ENCODE results near the gene ZFP36L2.
"Not testable (repeated sequence)": the region's sequence is repeated elsewhere in the genome, so short reads cannot be mapped to it uniquely, and the experiment has no call there.

Gene ZFP36L2

DNA sequence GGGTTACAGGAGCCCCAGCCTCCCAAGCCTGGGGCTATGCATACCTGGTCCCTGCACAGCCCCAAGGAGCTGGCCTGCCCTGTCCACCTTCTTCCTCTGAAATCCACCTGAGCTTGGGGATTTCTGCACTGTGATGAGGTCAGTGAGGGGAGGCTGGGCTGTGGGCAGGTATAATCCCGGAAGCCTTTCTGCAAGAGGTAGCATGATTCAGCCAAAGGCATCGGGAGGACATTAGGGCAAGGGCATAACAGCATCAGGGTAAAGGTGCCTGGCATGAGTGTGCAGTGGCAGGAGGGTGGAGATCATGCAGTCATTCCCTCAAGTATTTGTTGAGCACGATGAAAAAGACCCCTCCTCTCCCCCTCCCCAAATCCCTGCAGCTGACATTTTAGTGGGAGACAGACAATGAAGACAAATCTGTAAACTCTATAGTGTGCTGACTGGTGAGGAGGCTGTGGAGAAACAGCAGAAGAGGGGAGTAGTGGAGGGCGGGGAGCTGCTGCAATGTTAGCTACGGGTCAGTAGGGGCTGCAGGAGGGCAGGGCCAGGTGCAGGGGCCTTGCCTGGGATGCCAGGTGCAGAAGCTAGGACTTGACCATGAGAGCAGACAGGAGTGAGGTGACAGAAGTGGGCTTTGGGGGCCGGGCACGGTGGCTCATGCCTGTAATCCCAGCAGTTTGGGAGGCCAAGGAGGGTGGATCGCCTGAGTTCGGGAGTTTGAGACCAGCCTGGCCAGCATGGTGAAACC lies 18.7 kb downstream of the ZFP36L2 start:
- DNase-seq (ENCODE audit: low spot score) = peak; percentile 76

DNA sequence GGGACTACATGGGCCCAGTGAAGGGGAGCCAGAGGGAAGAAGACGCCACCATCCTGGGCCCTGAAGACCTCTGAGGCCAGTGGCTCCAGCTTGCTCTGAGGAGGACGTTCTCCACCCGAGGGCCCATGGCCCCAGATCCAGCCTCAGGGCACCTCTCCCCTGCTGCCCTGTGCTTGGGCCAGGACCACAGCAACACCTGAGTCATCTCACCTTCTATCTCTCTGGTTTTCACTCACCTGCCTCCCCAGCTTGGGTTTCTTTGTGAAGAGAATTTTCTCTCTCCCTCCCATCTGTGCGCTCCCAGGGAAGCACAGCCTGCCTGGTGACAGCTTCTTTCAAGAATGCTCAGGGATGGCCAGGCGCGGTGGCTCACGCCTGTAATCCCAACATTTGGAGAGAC lies 19.8 kb downstream of the ZFP36L2 start:
- DNase-seq (ENCODE audit: low spot score) = peak; percentile 13

DNA sequence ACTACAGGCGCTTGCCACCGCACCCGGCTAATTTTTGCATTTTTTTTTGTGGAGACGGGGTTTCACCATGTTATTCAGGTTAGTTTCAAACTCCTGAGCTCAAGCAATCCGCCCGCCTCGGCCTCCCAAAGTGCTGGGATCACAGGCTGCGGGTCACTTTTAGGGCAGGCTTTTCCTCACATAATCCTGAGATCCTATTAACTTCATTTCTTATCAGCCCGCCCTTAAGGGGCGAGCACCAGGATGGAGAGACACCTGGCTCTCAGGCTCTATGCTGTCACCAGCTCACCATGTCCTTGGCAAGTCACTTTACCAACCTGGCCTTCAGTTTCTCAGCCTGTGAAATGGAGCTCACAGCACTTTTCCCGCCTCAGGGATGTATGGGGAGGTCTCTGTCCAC lies 23.0 kb downstream of the ZFP36L2 start:
- DNase-seq (ENCODE audit: low spot score) = no peak

DNA sequence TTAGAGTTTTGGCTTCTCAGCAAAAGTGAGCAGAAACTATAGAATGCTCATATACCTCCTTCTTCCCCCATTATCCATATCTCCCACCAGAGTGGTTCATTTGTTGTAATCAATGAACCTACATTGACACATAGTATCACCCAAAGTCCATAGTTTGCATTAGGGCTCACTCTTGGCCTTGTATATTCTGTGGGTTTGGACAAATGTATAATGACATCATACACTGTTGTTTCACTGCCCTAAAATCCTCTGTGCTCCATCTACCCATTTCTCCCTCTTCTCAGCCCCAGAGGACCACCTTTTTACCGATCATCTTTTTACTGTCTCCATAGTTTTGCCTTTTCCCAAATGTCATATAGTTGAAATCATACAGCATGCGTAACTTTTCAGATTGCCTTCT lies 24.1 kb downstream of the ZFP36L2 start:
- DNase-seq (ENCODE audit: low spot score) = no peak

DNA sequence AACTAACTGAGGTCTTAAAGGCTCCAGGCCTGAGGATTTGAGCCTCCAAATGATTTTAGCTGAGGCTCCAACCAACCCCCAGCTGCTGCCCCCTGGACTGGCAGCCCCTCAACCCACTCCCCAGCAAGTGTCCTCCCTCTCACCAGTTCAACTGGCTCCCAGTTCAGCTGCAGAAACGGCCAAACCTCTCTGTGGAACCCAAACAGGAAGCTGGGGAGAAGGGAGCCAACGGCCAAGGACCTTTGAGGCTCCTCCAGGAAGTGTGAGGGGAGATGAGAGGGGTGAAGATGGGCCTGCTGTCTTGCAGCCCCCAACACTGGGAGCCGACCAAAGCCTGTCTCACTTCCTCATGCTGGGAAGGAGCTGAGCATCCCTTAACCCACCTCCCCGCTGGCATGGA lies 24.9 kb downstream of the ZFP36L2 start:
- no peak for DNase-seq (ENCODE audit: low spot score)

DNA sequence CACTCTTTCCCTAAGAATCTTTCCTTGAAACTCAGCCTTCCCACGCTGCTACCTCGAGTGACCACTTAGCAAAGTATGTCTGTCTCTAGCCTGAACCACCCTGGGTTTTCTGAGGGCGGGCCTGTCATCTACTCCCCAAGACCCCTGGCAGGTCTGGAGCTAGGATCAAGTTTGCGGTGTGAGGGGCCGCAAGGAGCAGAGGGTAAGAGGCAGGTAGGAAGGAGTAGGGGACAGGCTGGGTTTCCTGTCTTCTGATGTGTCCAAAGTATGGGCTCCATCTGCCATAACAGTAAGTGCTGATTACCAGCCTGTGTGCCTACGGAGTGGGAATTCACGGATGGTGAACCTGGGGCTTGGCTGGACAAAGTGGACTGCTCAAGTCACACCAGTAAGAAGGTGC lies 25.4 kb downstream of the ZFP36L2 start:
- DNase-seq (ENCODE audit: low spot score) = no peak

DNA sequence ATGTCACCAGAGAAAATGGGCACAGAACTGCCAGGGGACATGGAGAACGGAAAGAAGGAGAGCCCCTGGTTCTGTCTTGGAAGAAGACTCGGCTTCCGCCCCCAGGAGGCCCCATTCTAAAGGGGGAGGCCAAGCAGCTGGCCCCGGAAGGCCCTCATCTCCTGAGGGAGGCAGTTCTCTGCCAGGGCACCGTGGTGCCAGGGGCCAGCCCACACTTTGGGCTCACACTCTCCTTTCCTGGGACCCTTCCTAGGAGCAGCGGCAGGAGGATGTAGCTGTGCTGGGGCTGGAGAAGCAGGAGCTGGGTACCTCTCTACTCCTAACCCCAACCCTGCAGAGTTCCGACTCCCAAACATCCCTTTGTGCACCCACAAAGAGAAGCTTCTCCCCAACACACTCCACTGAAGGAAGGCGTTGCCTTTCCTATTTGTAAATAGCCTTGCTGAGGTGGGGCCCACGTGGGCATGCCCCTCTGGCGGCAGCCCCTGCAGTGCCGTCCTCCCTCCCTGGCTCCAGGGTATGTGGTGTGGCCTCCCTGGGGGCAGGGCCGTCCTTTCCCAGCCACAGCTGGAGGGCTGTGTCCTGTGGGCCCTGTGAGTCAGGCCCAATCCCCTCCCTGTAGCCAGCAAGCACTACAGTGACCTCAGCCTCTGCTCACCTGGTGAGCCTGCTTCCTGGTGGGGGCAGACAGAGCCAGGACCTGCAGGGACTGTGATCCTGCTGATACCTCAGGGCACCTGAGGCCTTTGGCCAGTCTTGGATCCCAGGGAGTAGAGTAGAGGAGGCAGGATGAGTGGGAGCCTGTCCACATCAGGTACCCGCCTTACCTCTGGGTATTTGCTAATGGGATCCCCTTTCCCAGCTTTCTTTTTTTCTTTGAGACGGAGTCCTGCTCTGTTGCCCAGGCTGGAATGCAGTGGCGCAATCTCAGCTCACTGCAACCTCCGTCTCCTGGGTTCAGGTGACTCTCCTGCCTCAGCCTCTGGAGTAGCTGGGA lies 26.6 kb downstream of the ZFP36L2 start:
- peak; percentile 94 for DNase-seq (ENCODE audit: low spot score)

DNA sequence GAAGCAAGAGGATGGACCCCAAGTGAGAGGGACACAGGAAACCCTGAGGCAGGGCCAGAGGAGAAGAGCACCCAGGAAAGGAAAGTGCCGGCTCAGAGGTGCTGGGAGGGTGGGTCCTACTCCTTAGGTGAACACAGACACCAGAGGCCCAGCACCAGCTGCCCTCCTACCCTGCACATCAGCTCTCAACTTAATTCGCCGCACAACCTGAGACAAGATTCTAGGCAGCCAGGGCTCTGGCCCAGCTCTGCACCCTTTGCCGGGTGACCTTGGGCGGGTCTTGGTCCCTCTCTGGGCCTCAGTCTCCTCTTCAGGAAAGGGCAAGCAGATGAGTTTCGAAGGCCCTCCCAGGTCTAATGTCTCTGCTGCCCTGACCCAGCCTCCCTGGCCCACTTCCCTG lies 28.1 kb downstream of the ZFP36L2 start:
- DNase-seq (ENCODE audit: low spot score) = no peak

DNA sequence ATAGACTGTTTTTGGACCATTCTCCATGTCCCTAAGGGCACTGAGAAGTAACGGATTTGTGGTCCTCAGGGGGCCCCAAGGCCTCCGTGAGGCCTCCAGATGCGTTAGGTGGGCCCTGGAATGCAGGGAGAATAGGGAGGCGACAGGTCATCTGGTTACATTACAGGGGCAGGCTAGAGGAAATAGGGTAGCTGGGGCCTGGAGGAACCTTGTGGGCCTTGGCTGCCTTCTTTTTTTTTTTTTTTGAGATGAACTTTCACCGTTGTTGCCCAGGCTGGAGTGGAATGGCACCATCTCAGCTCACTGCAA lies 28.9 kb downstream of the ZFP36L2 start:
- DNase-seq (ENCODE audit: low spot score) = no peak

DNA sequence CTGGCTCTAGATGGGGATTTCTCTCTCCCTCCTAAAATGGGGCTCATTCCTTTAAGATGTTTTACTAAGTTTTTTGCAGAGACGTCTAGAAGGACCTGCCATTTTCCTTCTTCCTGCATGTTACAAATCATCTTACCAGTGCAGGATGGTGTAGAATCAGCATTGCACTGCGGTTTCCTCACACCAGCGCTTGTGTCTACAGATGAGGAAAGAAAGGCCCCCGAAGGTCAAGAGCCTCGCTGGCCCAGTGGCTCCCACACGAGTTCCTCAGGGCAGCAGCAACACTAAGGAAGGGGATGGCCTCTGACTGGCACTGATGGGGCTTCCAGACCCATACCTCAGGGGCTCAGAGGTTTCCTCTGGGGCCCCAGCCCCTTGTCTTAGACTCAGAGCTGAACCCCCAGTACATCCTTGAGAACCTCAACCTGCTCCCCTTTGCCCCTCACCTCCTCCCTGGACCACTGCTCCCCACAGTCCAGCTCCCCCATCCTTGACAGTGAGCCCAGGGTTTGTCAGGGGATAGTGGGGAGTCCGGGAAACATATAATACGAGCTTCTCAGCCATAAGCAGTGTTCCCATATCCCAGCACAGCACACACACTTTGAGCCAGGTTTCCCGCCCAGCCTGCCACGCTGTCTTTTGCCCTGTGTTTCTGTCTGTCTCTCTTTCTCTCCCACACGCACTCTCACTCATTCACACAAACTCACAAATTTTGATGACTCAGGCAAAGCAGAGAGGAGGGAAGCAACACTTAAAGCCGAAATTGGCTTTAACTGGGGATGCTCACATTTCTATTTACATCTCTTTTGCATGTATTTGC lies 29.4 kb downstream of the ZFP36L2 start:
- no peak for DNase-seq (ENCODE audit: low spot score)

DNA sequence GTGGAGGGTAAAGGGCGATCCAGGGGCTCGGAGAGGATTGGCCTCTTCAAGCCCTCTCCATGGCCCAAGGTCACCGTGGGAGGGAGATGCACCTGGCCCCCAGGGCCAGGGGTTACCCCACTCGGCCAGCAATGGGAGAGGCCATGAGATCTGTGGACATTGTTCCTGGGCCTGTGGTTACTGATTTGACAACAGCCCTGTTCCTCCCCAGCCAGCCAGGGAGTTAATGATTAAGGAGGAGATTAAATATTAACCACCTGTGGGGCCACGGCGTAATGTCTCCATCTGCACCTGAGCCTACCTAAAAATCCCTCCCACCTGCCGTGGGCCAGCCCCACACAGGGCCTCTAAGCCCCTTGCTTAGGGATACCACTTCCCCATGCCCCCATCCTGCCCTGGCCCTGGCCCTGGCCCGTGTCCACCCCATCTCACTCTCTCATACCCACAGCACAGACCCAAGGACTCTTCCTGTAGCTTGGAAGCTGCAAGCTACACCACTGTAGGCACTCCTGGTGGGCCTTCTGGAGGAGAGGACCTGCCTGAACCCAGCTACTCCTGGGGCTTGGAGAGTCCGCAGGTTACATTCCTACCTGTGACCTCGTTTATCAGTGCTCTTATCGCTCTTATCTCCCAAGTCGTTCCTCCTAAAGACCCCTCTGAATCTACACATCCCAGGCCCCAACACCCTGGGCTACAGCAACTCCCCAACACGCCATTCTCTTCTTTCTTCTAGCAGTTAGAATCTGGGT lies 32.1 kb downstream of the ZFP36L2 start:
- DNase-seq (ENCODE audit: low spot score) = peak; percentile 91

DNA sequence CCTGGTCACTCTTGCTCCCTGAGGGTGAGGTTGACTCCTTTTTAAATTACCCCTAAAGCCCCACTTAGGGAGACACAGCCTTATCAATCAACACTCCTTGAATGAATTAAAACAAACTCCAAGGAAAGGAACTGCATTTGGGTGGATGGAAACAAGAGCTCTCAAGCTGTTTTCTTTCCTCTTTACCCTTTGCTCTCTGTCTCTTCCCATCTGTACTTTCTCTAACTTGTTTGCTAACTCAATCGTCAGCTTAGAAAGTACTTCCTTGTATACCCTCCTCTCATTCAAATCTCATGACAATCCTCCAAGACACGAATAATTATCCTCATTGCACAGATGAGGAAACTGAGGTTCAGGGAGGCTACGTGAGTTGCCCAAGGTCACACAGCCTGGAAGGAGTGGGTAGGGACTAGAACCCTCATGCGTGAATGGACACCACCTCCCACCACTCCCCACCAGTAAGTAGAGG lies 32.7 kb downstream of the ZFP36L2 start:
- no peak for DNase-seq (ENCODE audit: low spot score)

DNA sequence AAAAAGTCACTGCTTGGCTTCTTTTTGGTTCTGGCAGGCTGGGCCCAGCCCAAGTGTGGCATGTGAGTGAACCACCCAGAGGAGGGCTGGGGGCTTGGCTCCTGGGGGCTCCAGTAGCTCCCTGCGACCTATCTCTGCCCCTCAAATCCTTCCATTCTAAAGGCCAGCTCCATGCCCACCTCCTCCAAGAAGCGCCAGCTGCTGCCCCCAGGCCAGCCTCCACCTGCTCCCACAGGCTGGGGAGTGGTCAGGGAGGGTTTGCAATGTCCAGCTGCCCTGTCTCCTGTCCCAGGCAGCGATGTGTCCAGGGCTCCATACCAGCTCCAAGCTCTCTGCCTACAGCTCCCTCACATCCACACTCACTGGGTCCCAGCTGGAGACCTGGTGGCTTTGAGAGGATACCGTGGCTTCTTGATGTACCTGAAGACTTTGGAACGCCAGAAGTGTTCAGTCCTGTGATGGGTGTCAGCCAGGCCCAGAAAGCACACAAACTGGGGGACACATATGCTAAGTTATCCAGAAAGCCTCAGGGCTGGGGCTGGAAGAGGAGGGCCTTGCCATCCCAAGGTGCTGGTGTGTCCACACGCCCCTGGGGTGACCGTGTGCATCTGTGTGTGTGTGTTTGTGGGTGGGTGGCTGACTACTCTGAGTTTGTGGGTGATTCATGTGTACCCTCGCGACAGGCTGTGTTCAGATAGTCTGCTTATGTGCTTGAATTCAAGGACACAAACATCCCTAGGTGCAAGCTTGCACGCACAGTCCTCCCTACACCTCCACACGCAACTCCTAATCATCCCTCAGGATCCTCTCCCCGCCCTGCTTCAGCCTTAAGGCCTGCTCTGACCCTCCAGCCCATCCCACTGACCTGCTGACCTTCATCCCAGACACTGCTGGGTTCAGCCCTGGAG lies 33.4 kb downstream of the ZFP36L2 start:
- DNase-seq (ENCODE audit: low spot score) = no peak

DNA sequence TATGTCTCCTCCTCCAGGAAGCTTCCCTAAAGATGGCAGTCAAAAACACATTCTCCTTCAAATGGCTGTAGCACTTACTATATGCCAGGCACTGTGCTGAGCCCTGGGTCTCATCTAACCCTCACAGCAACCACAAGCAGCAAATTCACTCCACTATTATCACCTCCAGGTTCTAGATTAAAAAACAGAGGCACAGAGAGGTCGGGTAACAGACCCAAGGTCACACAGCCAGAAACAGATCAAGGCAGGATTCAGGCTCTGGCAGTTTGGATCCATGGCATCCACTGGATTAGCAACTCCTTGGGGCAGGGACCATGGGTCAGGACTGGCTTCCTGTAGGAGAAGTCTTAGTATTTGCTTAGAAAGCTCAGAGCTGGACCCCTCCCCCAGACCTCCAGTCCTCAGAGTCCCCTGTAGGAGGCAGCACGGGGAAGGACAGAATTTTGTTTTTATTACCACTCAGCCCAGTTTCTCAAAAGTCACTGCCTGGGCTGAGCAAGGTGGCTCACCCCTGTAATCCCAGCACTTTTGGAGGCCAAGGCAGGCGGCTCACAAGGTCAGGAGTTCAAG lies 34.4 kb downstream of the ZFP36L2 start:
- no peak for DNase-seq (ENCODE audit: low spot score)

DNA sequence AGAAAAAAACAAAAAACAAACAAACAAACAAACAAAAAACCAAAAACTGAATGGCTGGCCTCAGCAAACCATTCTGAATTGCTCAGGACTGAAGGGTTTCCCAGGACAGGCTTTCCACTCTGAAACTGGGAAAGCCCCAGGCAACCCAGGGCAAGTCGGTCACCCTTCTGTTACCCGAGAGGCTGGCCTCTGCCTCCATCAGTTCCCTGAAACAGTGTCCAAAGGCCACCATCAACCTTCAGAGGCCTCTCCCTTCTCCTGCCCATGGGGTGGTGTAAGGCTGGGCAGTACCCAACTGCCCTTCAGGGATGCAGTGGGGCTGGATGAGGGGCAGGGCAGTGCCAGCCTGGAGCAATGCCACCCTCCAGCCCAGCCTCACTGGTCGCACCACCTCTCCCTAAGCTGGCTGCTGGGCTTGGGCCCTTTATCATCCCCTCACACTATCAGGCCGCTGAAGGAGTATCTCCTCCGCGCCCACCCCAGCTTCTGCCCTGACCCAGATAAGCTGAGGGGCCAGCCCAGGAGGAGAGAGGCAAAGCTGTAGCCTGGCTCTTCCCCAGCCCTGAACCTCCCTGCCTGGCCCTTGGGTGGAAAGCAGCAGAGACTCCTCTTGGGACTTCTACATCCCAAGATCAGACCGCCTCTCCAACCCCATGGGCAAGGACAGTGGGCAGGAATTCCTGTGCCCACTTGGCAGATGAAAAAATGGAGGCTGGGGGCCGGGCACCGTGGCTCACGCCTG lies 35.9 kb downstream of the ZFP36L2 start:
- no peak for DNase-seq (ENCODE audit: low spot score)

DNA sequence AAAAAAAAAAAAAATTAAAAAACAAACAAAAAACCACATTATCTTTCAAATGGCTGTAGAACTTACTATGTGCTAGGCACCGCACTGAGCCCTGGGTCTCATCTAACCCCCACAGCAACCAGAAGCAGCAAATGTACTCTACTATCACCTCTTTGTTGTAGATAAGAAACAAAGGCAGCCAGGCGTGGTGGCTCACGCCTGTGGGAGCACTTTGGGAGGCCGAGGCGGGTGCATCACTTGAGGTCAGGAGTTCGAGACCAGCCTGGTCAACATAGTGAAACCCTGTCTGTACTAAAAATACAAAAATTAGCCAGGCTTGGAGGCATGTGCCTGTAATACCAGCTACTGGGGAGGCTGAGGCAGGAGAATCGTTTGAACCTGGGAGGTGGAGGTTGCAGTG lies 36.5 kb downstream of the ZFP36L2 start:
- DNase-seq (ENCODE audit: low spot score) = not testable (repeated sequence)

DNA sequence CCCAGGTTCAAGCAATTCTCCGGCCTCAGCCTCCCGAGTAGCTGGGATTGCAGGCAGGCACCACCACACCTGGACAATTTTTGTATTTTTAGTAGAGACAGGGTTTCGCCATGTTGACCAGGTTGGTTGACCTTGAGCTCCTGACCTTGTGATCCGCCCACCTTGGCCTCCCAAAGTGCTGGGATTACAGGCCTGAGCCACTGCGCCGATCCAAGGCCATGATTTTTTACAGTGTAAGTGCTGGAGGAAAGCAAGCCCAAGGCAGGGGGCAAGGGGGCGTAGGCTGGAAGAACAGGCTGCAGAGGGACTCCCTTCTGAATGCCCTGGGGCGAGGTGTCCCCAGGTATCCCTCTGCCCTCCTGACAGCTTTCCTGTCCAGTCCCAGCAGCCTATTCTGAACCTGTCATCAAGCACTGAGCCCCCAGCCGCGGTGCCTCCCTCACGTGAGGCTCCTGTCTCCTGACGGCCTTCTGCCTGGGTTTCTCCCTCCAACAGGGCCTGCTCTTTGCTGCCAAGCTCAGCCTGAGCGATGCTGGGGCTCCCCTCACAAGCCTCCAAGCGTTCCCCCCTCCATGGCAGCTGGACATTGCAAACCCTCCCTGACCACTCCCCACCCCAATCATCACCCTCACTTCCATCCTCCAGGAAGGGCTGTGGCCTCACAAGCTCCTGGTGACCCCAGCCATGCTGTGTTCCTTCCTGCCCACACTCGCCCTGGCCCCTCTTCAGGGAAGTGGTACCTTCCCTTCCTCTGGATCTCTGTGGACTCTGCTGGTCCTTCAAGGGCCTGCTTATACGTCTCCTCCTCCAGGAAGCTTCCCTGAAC lies 37.6 kb downstream of the ZFP36L2 start:
- no peak for DNase-seq (ENCODE audit: low spot score)

DNA sequence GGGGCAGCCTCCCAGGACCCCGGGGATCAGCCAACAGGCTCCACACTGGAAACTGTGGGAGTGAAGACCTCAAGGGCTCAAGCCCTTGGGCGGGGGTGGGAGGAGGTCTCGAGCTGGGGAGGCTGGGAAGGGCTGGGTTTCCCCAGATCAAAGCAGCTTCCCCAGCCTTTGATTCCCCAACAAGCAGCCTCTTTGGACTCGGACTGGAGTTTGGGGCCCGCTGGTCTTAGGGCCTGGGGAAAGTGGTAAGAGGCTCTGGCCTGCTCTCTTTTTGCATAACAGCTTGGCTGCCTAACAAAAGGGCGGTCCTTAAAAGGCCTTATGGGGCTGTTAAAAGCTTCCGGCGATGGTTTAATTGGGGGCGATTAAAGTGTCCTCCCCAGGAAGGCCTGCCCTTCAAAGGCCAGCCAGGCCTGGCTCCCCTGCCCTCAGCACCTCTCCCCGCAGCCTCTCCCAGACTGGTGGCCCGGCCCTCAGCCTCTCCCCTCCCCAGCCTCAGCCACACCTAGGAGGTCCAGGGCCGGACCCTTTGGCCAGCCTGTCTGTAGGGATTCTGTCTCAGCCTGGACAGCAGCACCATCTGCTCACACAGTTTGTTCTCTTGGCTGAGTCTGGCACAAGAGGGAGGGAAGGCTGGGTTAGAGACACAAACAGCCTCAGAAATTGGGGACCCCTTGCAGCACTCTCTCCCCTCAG lies 39.6 kb downstream of the ZFP36L2 start:
- no peak for DNase-seq (ENCODE audit: low spot score)
